ENCODE data around the gene PPP3CA. TPM values are rescaled to one million over a fixed set of nuclear protein-coding genes. Genes with fewer than 3 reads are reported as not detected.

The PPP3CA gene
- total RNA-seq, 1 donor from 2014 or later, result 64.5 TPM

DNA sequence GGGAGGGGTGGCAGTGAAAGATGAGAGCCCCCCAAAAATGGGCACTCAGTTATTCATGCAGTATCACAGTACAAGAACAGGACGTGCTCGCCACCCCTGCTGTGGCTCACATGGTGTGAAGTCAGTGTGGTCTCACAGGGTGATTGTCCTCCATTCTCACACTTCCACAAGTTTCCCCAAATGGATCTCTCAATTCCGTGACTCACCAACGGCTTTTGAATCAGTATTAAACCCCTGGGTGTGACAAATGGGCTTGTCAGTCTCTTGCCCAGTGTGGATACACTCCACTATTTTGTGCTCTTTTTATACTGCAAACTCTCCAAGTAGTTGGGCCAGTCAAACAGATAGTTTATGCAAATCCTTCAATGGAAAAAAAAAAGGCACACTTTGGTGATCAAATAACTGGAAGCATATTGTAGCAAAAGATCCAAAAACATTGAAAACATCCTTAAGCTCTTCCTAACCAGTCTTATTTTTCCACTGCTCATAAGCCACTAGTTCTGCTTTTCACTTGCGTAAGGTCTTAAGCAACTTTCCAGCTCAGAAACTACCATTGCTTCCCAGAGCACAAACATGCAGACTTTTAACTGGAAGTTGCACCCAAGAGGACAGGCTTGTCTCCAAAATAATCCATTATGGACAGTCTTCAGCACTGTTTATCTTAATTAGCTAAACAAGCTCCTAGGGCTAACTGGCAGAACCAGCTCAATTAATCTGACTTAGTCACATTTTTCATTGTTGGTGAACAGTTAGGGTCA is 365.7 kb downstream of the PPP3CA start:
- DNase-seq (ENCODE audit: low spot score in 2 of 2), result peak in 1 of 2 donors; percentile 11
- Histone ChIP-seq H3K27ac (no peak overlapping the region), H3K4me3 (no peak overlapping the region), H3K36me3 (no peaks in the 10 kb centered on the region), H3K9me3 (no peaks in the 10 kb centered on the region), H3K4me1 (no peaks in the 10 kb centered on the region), H3K27me3 (no peaks in the 10 kb centered on the region)
- intact Hi-C loops (cut with DNase I), result no loop called here
- TF ChIP-seq, protein P1, sequence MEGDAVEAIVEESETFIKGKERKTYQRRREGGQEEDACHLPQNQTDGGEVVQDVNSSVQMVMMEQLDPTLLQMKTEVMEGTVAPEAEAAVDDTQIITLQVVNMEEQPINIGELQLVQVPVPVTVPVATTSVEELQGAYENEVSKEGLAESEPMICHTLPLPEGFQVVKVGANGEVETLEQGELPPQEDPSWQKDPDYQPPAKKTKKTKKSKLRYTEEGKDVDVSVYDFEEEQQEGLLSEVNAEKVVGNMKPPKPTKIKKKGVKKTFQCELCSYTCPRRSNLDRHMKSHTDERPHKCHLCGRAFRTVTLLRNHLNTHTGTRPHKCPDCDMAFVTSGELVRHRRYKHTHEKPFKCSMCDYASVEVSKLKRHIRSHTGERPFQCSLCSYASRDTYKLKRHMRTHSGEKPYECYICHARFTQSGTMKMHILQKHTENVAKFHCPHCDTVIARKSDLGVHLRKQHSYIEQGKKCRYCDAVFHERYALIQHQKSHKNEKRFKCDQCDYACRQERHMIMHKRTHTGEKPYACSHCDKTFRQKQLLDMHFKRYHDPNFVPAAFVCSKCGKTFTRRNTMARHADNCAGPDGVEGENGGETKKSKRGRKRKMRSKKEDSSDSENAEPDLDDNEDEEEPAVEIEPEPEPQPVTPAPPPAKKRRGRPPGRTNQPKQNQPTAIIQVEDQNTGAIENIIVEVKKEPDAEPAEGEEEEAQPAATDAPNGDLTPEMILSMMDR (IDR thresholded peaks at IDR 0.05), result no peak

DNA sequence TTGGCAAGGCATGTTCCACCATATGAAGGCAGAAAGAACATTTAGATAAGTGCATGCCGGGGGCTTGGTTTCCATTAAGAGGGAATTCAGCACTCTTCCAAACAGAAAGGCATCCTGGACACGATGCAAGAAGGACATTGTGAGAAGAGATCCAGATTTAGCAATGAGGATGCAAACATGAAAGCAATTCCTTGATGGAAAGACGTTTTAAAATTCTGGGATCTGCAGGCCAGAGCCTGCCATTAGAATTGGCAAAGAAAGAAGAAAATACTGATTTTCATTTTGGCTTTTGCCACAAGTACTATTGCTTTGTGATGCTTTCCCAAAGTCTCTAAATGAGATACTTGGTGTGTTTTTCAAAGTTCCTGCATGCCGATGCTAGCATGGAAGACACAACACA is 367.6 kb downstream of the PPP3CA start:
- Histone ChIP-seq H3K36me3 (no peaks in the 10 kb centered on the region), H3K9me3 (no peaks in the 10 kb centered on the region), H3K27ac (no peak overlapping the region), H3K27me3 (no peaks in the 10 kb centered on the region), H3K4me3 (no peak overlapping the region), H3K4me1 (no peaks in the 10 kb centered on the region)
- no peak for DNase-seq (ENCODE audit: low spot score in 2 of 2)
- intact Hi-C loops (cut with DNase I), result no loop called here
- TF ChIP-seq, protein P1 (IDR thresholded peaks at IDR 0.05), result no peak

DNA sequence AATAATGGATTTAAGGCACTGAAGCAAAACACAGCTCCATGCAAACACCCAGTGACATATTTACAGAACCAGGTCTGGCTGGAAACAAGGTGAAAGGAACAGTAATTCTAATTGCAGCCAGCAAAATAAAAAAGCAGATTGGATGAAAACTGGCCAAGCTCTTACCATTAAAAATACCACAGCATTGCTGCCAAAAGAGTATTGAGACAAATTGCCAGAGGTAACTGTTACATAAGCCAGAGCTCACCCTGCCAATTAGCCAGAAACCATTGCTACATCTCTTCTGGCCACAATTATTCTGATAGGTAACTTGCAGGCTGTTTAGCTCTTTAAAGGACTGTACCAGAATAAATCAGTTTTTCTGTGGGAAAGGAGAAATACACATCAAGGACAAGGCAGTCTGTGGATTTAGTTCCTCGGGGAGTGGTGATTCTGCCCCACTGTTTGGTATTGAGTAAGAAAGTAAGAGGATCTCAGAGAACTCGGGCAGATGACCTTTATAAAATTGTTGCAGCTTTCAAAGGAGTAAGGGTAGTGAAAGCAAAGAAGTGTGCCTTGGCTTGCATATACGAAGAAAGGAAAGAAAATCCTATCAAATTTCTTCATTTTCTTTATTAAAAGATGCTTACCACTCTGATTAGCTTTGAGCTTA is 369.5 kb downstream of the PPP3CA start:
- intact Hi-C loops (cut with DNase I), result no loop called here
- no peak overlapping the region for H3K27ac ChIP-seq

DNA sequence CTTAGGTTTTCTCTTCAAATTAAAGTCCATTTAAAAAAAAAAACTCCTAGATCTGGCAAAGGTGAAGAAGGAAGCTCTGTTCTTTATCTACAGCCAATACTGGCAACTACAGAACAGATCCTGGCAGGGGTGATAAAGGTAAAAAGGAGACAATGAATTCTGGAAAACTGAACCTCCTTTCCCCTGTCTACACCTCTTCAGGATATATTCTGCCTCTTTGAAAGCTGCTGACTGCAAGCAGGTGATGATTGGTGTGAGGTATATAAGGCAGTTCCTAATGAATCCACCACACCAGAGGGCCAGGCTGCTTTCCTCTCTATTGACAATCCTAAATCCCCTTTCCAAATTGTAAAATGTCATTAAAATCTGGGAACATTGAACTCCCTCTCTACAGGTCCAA is 370.1 kb downstream of the PPP3CA start:
- TF ChIP-seq, protein P1 (IDR thresholded peaks at IDR 0.05), result no peak
- Histone ChIP-seq H3K4me3 (no peak overlapping the region), H3K9me3 (no peaks in the 10 kb centered on the region), H3K27me3 (no peaks in the 10 kb centered on the region), H3K4me1 (no peaks in the 10 kb centered on the region), H3K27ac (no peak overlapping the region), H3K36me3 (no peaks in the 10 kb centered on the region)
- intact Hi-C loops (cut with DNase I), result no loop called here
- DNase-seq (ENCODE audit: low spot score in 2 of 2), result no peak

More for the DNA sequence above, 369.5 kb downstream of the PPP3CA start:
- Histone ChIP-seq H3K4me1 (no peaks in the 10 kb centered on the region), H3K9me3 (no peaks in the 10 kb centered on the region), H3K4me3 (no peak overlapping the region), H3K36me3 (no peaks in the 10 kb centered on the region), H3K27me3 (no peaks in the 10 kb centered on the region)
- DNase-seq (ENCODE audit: low spot score in 2 of 2), result no peak
- TF ChIP-seq, protein P1 (IDR thresholded peaks at IDR 0.05), result no peak
